HL-60 (cell line): ENCODE results near the gene WDR64.

Source experiments
- DNase-seq, 2 experiments: peaks; one replicate each; pipeline ENCODE4 v3.0.0-alpha.2; 2010 to 2020; ENCODE audit warnings: low read depth in 1 of 2, low spot score in 1 of 2
- H3K27ac ChIP-seq: fragments of 250-450 bp; sonication (Bioruptor Pico); replicated peaks from 2 replicates; pipeline ENCODE4 v1.5.1; 2020; ENCODE audit warnings: mild to moderate bottlenecking, moderate library complexity
- H3K27me3 ChIP-seq: fragments of 250-450 bp; sonication (Bioruptor Pico); 2 replicates; pipeline ENCODE4 v1.5.1; 2021; ENCODE audit warnings: mild to moderate bottlenecking, moderate library complexity; ENCODE audit not compliant: insufficient read depth, poor library complexity, severe bottlenecking
- H3K4me3 ChIP-seq: replicated peaks from 2 replicates; pipeline ENCODE4 v1.5.1; 2011; ENCODE audit warnings: mild to moderate bottlenecking, control low read depth, low read length; ENCODE audit not compliant: insufficient read depth
- CTCF ChIP-seq: IDR thresholded peaks from one replicate; pipeline ENCODE4 v1.5.1; 2011; ENCODE audit warnings: low read length, control low read depth, inconsistent platforms; ENCODE audit not compliant: insufficient read depth
- GABPA ChIP-seq: IDR thresholded peaks from 2 replicates; pipeline ENCODE4 v1.6.1; 2012; ENCODE audit warnings: low read depth
- POLR2AphosphoS5 ChIP-seq: IDR thresholded peaks from 2 replicates; pipeline ENCODE4 v1.6.1; 2012; ENCODE audit warnings: low read depth
- REST ChIP-seq: IDR thresholded peaks from 2 replicates; pipeline ENCODE4 v1.6.1; 2012; ENCODE audit warnings: low read depth; ENCODE audit not compliant: insufficient replicate concordance
- SPI1 ChIP-seq: IDR thresholded peaks from 2 replicates; pipeline ENCODE4 v1.6.1; 2012; ENCODE audit warnings: low read depth, mild to moderate bottlenecking, borderline replicate concordance

WDR64 gene

DNA sequence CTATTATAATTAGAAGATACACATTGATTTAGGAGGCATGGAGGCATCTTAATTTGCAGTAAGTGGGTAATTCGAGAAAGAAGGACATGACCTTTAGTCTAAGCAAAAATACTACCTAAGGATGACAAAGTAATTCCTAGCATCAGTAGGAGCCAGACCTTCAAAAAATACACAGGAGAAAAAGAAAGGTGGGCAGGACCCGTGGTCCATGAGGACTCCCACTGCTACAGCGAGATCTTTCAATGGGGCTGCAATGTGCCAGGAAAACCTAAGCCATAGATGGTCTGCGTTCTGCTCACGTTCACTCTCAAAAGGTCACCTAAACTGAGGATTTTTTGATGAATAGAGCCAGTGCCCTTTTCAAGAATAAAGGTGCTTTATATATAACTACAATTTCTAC lies 185.3 kb downstream of the WDR64 start:
- Histone ChIP-seq H3K27ac (no peak overlapping the region), H3K27me3 (peaks cover 5% of the 10 kb centered on the region), H3K4me3 (no peak overlapping the region)
- no peak for TF ChIP-seq SPI1
- no peak for TF ChIP-seq POLR2AphosphoS5
- TF ChIP-seq CTCF = no peak
- no peak for TF ChIP-seq GABPA
- no peak for TF ChIP-seq REST
- DNase-seq = no peak

GRCh38 chr1:241837901-241838300 lies 185.8 kb downstream of the WDR64 start:
- H3K27me3 ChIP-seq = peaks cover 4% of the 10 kb centered on the region
- H3K27ac ChIP-seq = no peak overlapping the region
- H3K4me3 ChIP-seq = no peak overlapping the region
- no peak for TF ChIP-seq SPI1
- TF ChIP-seq GABPA = no peak
- no peak for TF ChIP-seq POLR2AphosphoS5
- no peak for TF ChIP-seq CTCF
- TF ChIP-seq REST = no peak
- DNase-seq = no peak

- Histone ChIP-seq H3K4me3 (no peak overlapping the region), H3K27ac (no peak overlapping the region), H3K27me3 (no peaks in the 10 kb centered on the region)
- no peak for DNase-seq
- TF ChIP-seq CTCF (no peak), REST (no peak), SPI1 (no peak), POLR2AphosphoS5 (no peak), GABPA (no peak)
Observed at GRCh38 chr1:241838897-241839296, 186.8 kb downstream of the WDR64 start.
